UCSD-AML1 (cell line): ENCODE results near the gene GFPT1.
"Not testable (repeated sequence)": the region's sequence is repeated elsewhere in the genome, so short reads cannot be mapped to it uniquely, and the experiment has no call there.

ENCODE experiments used
- DNase-seq: peaks from one replicate; lab custom pipeline; 2025; ENCODE audit not compliant: unreplicated experiment; lab: John Stamatoyannopoulos, UW

Gene GFPT1

GRCh38 chr2:69384618-69385081 lies 2.4 kb downstream of the GFPT1 start:
- no peak for DNase-seq

- no peak for DNase-seq
These were observed 3.7 kb downstream of the GFPT1 start for GRCh38 chr2:69383176-69383812.

- DNase-seq = no peak
These were observed 4.5 kb downstream of the GFPT1 start for GRCh38 chr2:69382547-69382946.

GRCh38 chr2:69381337-69381737 lies 5.7 kb downstream of the GFPT1 start:
- DNase-seq = no peak

- no peak for DNase-seq
These were observed 6.7 kb downstream of the GFPT1 start for GRCh38 chr2:69380072-69380917.

GRCh38 chr2:69376403-69376802 lies 10.6 kb downstream of the GFPT1 start:
- no peak for DNase-seq

- DNase-seq = no peak
These were observed 11.3 kb downstream of the GFPT1 start for GRCh38 chr2:69375494-69376353.

GRCh38 chr2:69372767-69373166 lies 14.3 kb downstream of the GFPT1 start:
- no peak for DNase-seq

GRCh38 chr2:69369802-69370201 lies 17.2 kb downstream of the GFPT1 start:
- no peak for DNase-seq

- DNase-seq = no peak
These were observed 18.4 kb downstream of the GFPT1 start for GRCh38 chr2:69368588-69368987.

GRCh38 chr2:69359371-69359770 lies 27.7 kb downstream of the GFPT1 start:
- no peak for DNase-seq

GRCh38 chr2:69358914-69359313 lies 28.1 kb downstream of the GFPT1 start:
- DNase-seq = no peak

GRCh38 chr2:69356471-69356870 lies 30.6 kb downstream of the GFPT1 start:
- no peak for DNase-seq

- DNase-seq = not testable (repeated sequence)
These were observed 32.1 kb downstream of the GFPT1 start for GRCh38 chr2:69354976-69355375.

GRCh38 chr2:69353360-69353759 lies 33.7 kb downstream of the GFPT1 start:
- no peak for DNase-seq

- DNase-seq = no peak
These were observed 38.2 kb downstream of the GFPT1 start for GRCh38 chr2:69348781-69349180.

- DNase-seq = no peak
These were observed 41.6 kb downstream of the GFPT1 start for GRCh38 chr2:69345434-69345833.

- no peak for DNase-seq
These were observed 42.7 kb downstream of the GFPT1 start for GRCh38 chr2:69344305-69344704.

GRCh38 chr2:69340101-69340775 lies 46.8 kb downstream of the GFPT1 start:
- DNase-seq = no peak

GRCh38 chr2:69335311-69335710 lies 51.7 kb downstream of the GFPT1 start:
- no peak for DNase-seq

- no peak for DNase-seq
These were observed 53.7 kb downstream of the GFPT1 start for GRCh38 chr2:69333352-69333751.
